Activated CD4-positive, alpha-beta T cell treated with anti-CD3 and anti-CD28 coated beads for 36 hours (primary cell): Measurements from ENCODE around the gene DCUN1D2. TPM values are rescaled to one million over a fixed set of nuclear protein-coding genes. Genes with fewer than 3 reads are reported as not detected.
"Not testable (repeated sequence)": the region's sequence is repeated elsewhere in the genome, so short reads cannot be mapped to it uniquely, and the experiment has no call there.

ENCODE experiments used
- ATAC-seq: fragments of 200-7000 bp; cut with Tn5 transposase; one replicate; pipeline ENCODE4 v1.10.0; 2021; ENCODE audit warnings: mild to moderate bottlenecking, moderate library complexity
- CTCF ChIA-PET: fragments of 350-600 bp; sonication (Branson Sonifier 250); formaldehyde crosslinking; loops from one replicate; lab custom pipeline; 2021; ENCODE audit warnings: antibody characterized with exemption; lab: Charles Lee
- POLR2A ChIA-PET: fragments of 350-600 bp; sonication (Branson Sonifier 250); formaldehyde crosslinking; loops from one replicate; lab custom pipeline; 2021; ENCODE audit warnings: antibody characterized with exemption, inconsistent platforms; lab: Charles Lee
- DNase-seq: peaks from one replicate; pipeline ENCODE4 v3.0.0-alpha.2; 2020
- H3K27ac Mint-ChIP-seq: one replicate; pipeline ENCODE4 v1.8.0; 2021; ENCODE audit warnings: mixed read lengths
- H3K27me3 Mint-ChIP-seq: one replicate; pipeline ENCODE4 v1.8.0; 2021; ENCODE audit warnings: mixed read lengths
- H3K36me3 Mint-ChIP-seq: one replicate; pipeline ENCODE4 v1.8.0; 2021; ENCODE audit warnings: low read depth, mixed read lengths
- H3K4me1 Mint-ChIP-seq: one replicate; pipeline ENCODE4 v1.8.0; 2021; ENCODE audit warnings: mixed read lengths
- H3K4me3 Mint-ChIP-seq: one replicate; pipeline ENCODE4 v1.8.0; 2021; ENCODE audit warnings: mild to moderate bottlenecking, moderate library complexity, mixed read lengths
- H3K9me3 Mint-ChIP-seq: one replicate; pipeline ENCODE4 v1.8.0; 2021; ENCODE audit warnings: low read depth, mixed read lengths
- intact Hi-C, 2 experiments: fragments of 100-400 bp; cut with DNase I in 1 of 2; cut with micrococcal nuclease in 1 of 2; formaldehyde crosslinking; loops; one replicate each; pipeline versions ENCODE4 v1.14.2 to v1.15.1; 2022 to 2024; cut with DNase I, micrococcal nuclease
- total RNA-seq, 2 experiments: library from RNA; stranded (reverse); gene quantifications; one replicate each; pipeline ENCODE4 v1.2.3, GENCODE V29; 2021

Gene DCUN1D2
- total RNA-seq, 2 experiments from 2014 or later, result 12.1 to 15.3 TPM

DNA sequence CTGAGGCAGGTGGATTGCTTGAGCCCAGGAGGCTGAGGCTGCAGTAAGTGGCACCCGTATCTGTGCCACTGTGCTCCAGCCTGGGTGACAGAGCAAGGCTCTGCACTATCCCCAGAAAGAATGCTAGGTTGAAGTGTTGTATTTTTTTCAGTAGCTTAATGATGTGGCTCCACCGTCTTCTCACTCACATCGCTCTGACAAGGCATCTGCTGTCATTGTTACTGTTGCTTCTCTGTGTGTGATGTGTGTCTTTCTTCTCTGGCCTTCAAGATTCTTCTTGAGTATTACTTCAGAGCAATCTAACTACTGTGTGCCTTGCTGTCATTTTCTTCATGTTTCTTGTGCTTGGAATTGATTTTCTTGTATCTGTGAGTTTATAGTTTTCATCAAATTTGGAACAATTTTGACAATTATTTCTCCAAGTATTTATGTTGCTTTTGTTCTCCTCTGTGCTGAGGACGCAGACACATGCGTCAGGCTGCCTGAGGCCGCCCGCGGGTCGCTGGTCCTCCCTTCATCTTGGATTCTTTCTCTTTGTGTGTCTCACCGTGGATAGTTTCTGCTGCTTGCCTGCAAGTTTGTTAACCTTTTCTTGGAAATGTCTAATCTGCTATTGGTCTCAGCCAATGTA, 48.0 kb downstream of the DCUN1D2 start:
- intact Hi-C loops, result no loop called here
- ChIA-PET POLR2A (no interaction called here), CTCF (no interaction called here)
- no peak overlapping the region for H3K27ac Mint-ChIP-seq
- peaks cover 13% of the 10 kb centered on the region for H3K36me3 Mint-ChIP-seq
- H3K4me1 Mint-ChIP-seq, result no peaks in the 10 kb centered on the region
- H3K9me3 Mint-ChIP-seq, result no peaks in the 10 kb centered on the region
- no peak overlapping the region for H3K4me3 Mint-ChIP-seq
- no peak for DNase-seq
- no peak for ATAC-seq
- no peaks in the 10 kb centered on the region for H3K27me3 Mint-ChIP-seq

DNA sequence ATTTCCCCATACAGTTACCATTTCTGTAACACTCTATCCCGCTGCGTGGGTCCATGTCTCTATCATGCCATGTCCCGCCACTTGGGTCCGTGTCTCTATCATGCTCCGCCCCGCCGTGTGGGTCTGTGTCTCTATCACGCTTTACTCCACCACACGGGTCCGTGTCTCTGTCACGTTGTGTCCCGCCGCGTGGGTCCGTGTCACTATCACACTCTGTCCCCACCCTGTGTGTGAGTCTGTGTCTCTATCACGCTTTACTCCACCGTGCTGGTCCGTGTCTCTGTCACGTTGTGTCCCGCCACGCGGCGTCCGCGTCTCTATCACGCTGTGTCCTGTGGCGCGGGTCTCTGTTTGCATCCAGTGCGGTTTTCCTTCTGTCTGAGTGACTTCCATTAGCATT, 48.9 kb downstream of the DCUN1D2 start:
- Mint-ChIP-seq H3K9me3 (no peaks in the 10 kb centered on the region), H3K36me3 (peaks cover 11% of the 10 kb centered on the region), H3K27me3 (no peaks in the 10 kb centered on the region), H3K4me3 (no peak overlapping the region), H3K27ac (no peak overlapping the region), H3K4me1 (no peaks in the 10 kb centered on the region)
- ATAC-seq (no peak), DNase-seq (no peak)
- ChIA-PET CTCF (no interaction called here), POLR2A (no interaction called here)
- intact Hi-C loops, result no loop called here

DNA sequence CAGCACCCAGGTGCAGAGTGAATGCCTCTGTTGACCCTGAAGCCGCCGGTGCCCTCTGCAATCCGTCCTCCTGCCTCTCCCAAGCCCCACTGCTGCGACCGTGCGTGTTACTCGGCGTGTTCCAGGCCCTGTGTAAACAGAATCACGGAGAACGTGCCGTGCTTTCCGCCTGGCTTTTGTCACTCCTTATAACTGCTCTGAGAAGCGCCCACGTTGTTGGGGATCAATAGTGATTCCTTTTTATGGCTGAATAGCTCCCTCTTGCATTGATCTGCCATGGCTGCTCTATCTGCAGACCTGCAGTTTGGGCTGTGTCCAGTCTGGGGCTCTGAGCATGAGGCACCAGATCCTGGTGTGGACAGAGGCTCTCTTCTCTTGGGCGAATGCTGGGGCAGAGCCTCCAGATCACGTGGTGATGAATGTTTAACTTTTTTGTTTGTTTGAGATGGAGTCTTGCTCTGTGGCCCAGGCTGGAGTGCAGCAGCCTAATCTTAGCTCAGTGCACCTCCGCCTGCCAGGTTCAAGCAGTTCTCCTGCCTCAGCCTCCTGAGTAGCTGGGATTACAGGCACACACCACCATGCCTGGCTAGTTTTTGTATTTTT, 53.0 kb downstream of the DCUN1D2 start:
- intact Hi-C loops, result no loop called here
- no peak for DNase-seq
- no peaks in the 10 kb centered on the region for H3K4me1 Mint-ChIP-seq
- H3K27me3 Mint-ChIP-seq, result no peaks in the 10 kb centered on the region
- H3K27ac Mint-ChIP-seq, result no peak overlapping the region
- ATAC-seq, result no peak
- ChIA-PET POLR2A (no interaction called here), CTCF (no interaction called here)
- no peak overlapping the region for H3K4me3 Mint-ChIP-seq
- H3K9me3 Mint-ChIP-seq, result no peaks in the 10 kb centered on the region
- H3K36me3 Mint-ChIP-seq, result peaks cover 5% of the 10 kb centered on the region

DNA sequence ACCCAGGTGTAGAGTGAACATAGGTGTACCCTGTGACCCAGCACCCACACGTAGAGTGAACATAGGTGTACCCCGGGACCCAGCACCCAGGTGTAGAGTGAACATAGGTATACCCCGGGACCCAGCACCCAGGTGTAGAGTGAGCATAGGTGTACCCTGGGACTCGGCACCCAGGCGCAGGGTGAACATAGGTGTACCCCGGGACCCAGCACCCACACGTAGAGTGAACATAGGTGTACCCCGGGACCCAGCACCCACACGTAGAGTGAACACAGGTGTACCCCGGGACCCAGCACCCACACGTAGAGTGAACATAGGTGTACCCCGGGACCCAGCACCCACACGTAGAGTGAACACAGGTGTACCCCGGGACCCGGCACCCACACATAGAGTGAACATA, 53.6 kb downstream of the DCUN1D2 start:
- H3K27me3 Mint-ChIP-seq, H3K27ac Mint-ChIP-seq, CTCF ChIA-PET, ATAC-seq, POLR2A ChIA-PET, intact Hi-C loops, DNase-seq, H3K4me3 Mint-ChIP-seq, H3K4me1 Mint-ChIP-seq, H3K9me3 Mint-ChIP-seq, H3K36me3 Mint-ChIP-seq: not testable (repeated sequence)

DNA sequence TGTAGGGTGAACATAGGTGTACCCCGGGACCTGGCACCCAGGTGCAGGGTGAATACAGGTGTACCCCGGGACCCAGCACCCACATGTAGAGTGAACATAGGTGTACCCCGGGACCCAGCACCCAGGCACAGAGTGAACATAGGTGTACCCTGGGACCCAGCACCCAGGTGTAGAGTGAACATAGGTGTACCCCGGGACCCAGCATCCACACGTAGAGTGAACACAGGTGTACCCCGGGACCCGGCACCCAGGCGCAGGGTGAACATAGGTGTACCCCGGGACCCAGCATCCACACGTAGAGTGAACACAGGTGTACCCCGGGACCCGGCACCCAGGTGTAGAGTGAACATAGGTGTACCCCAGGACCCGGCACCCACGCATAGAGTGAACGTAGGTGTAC, 54.6 kb downstream of the DCUN1D2 start:
- H3K36me3 Mint-ChIP-seq, CTCF ChIA-PET, DNase-seq, intact Hi-C loops, H3K4me3 Mint-ChIP-seq, ATAC-seq, H3K9me3 Mint-ChIP-seq, H3K27ac Mint-ChIP-seq, POLR2A ChIA-PET, H3K27me3 Mint-ChIP-seq, H3K4me1 Mint-ChIP-seq: not testable (repeated sequence)

DNA sequence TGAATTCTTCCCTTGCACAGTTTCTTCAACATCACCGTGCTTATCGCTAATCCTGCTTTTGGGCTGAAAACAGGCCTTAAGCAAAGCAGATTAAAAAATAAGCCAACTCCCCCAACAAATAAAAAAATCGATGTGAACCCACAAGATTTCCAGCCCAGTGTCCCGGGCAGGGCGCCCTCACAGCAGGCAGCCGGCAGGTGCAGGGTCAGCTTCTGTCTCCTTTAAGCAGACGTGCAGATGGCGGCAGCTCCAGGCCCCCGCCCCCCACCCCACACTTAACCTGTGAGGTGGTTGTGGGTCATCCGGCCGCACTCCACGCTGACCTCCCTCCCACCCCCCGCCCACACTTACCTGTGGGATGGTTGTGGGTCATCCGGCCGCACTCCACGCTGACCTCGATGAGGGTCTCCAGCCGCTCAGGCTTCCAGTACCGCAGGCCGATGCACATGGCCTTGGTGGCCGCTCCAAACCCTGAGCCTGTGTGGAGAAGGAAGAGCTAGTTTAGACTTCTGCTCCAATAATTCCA, 57.1 kb downstream of the DCUN1D2 start:
- intact Hi-C loops, result no loop called here
- ChIA-PET POLR2A (no interaction called here), CTCF (no interaction called here)
- no peak for DNase-seq
- peaks cover 3% of the 10 kb centered on the region for H3K36me3 Mint-ChIP-seq
- no peak for ATAC-seq
- no peak overlapping the region for H3K27ac Mint-ChIP-seq
- H3K27me3 Mint-ChIP-seq, result no peaks in the 10 kb centered on the region
- H3K4me1 Mint-ChIP-seq, result no peaks in the 10 kb centered on the region
- H3K4me3 Mint-ChIP-seq, result no peak overlapping the region
- H3K9me3 Mint-ChIP-seq, result no peaks in the 10 kb centered on the region

DNA sequence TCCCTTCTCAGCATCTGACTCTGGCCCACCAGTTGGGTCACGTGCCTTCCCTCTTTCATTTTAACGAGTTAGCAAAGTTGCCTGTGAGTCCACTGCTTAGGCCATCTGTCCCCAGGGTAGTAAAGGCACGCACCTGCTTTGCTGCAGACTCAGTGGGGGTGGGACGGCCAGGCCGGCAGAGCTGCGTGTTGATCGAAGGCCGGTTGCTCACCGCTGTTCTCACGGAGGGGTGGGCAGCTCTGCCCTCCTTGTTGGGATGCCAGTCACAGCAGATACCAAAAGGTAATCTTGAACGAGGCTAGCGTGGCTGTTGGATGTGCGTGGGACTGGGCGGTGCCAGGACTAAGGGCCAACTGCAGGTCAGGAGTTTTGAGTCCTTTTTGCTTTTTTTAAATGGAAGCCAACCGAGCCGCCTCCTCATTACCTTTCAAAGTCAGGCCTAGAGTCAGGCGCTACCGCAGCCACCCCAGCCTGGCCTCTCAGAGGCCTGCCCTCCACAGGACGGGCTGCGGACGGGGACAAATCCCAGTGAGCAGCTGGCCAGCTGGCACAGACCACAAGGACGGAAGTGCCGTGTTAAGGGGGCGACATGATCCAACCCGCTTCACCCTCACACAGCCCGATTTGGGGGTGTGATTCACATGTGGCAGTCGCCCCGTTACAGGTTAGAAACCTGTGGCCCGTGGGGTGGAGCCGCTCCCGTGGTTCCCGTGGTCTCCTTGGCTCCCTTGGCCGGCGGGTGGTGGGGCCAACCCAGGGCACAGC, 57.8 kb downstream of the DCUN1D2 start:
- POLR2A ChIA-PET, result no interaction called here
- Mint-ChIP-seq H3K36me3 (peaks cover 3% of the 10 kb centered on the region), H3K27ac (no peak overlapping the region), H3K4me1 (no peaks in the 10 kb centered on the region), H3K27me3 (no peaks in the 10 kb centered on the region), H3K9me3 (no peaks in the 10 kb centered on the region), H3K4me3 (no peak overlapping the region)
- intact Hi-C loops, result no loop called here
- DNase-seq, result no peak
- ATAC-seq, result no peak
- CTCF ChIA-PET, result no interaction called here

DNA sequence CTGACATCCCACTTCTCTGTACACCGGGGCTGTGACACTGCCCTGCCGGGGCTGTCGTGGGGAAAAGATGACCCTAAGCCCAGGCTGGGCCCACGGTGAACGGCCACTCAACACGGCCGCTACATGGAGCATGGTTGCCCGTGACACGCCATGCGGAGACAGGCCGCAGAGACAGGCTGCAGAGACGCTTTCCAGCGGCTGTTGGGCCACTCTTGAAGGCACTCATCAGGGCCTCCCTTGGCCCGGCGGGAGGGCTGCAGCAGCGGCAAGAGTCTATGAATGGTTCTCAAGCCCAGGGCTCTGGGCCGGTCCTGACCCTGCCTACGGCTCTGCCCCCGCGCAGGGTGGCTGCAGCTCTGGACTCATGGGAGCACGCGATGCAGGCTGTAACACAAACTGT, 59.3 kb downstream of the DCUN1D2 start:
- Mint-ChIP-seq H3K4me1 (no peaks in the 10 kb centered on the region), H3K9me3 (no peaks in the 10 kb centered on the region), H3K27me3 (no peaks in the 10 kb centered on the region), H3K4me3 (no peak overlapping the region), H3K36me3 (peaks cover 3% of the 10 kb centered on the region), H3K27ac (no peak overlapping the region)
- ChIA-PET CTCF (no interaction called here), POLR2A (no interaction called here)
- no peak for ATAC-seq
- no peak for DNase-seq
- intact Hi-C loops, result no loop called here

DNA sequence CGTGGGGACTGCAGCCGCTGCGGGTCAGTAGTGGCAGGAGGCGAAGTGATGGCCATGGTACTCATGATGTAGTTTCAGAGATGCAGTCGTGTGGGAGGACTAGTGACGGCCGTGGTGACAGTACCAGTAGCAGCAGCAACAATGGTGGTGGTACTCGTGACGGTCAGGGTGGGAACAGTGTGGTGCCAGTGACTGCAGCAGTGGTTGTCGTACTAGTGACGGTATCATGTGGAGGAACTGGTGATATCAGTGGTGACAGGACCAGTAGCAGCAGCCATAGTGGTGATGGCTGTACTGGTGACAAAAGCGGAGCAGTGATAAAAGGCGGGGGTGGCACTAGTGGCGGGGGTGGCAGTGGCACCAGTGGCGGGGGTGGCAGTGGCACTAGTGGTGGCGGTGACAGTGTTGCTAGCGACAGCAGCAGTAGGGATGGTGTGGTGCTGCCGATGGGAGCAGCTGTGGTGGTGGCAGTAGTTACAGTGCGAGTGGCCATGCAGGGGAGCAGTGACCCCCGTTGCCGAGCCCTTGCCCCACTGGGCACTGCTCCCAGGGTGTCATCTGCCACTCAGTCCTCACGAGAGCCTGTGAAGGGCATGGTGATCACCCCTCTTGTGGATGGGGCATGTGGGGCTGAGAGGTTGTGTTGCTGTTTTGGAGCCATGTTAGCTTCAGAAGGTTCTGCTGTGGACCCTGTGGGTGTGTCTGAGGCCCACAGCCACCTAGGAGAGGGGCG, 60.0 kb downstream of the DCUN1D2 start:
- Mint-ChIP-seq H3K27me3 (no peaks in the 10 kb centered on the region), H3K4me3 (no peak overlapping the region), H3K27ac (no peak overlapping the region), H3K9me3 (no peaks in the 10 kb centered on the region), H3K4me1 (no peaks in the 10 kb centered on the region), H3K36me3 (peaks cover 3% of the 10 kb centered on the region)
- POLR2A ChIA-PET, result no interaction called here
- ATAC-seq (no peak), DNase-seq (no peak)
- CTCF ChIA-PET, result no interaction called here
- intact Hi-C loops, result no loop called here

DNA sequence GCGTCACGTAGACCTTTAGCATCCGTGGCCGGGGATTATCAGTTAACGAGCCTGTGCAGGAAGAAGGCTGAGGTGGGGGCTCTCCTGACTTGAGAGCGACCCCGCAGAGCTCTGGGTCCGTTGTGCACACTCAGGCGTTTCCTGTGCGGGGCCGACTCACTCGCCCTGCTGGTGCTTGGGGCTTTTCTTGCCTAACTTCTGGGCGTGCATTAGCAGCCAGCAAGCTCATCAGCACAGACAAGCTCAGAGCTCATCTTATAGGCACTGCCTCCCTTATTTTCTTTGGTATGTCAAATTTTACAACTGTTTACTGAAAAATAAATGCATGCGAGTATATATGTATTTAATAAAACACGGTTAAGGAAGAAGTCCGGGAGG, 60.9 kb downstream of the DCUN1D2 start:
- H3K27ac Mint-ChIP-seq, result no peak overlapping the region
- ChIA-PET CTCF (no interaction called here), POLR2A (no interaction called here)
- no peak overlapping the region for H3K4me3 Mint-ChIP-seq
- no peaks in the 10 kb centered on the region for H3K27me3 Mint-ChIP-seq
- DNase-seq (no peak), ATAC-seq (no peak)
- peaks cover 3% of the 10 kb centered on the region for H3K36me3 Mint-ChIP-seq
- H3K4me1 Mint-ChIP-seq, result no peaks in the 10 kb centered on the region
- intact Hi-C loops, result no loop called here
- no peaks in the 10 kb centered on the region for H3K9me3 Mint-ChIP-seq

DNA sequence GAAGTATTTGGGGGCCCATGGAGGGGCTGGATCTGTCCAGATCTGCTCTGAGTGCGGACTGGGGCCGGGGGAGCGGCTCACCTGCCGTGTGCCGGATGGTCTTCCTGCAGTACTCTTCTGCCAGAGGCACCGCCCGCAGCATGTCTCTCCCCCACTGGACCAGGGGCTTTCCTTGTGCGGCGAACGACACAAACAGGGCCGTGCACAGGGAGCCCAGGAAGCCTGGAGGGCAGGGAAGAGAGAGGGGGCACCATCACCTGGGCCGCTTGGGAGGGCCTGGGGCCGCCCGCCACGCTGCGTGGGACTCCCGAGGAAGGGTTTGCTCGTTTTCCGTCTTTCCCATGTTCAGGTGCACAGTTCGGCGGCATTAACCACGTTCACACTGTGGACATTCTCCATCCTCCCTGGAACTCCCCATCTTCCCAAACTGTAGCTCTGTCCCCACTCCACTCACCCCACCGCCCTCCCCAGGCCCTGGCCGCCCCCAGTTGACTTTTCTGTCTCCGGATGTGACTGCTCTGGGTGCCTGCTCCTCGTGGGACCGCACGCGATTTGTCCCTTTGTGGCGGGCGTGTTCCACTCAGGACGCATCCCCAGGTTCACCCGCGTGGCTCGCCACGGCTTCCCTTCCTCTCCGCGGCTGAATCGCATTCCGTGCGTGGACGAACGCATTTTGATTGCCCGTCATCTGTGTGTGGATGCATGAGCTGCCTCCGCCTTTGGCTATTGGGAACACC, 61.5 kb downstream of the DCUN1D2 start:
- H3K27ac Mint-ChIP-seq, result no peak overlapping the region
- no peak overlapping the region for H3K4me3 Mint-ChIP-seq
- H3K9me3 Mint-ChIP-seq, result no peaks in the 10 kb centered on the region
- DNase-seq (no peak), ATAC-seq (no peak)
- CTCF ChIA-PET, result no interaction called here
- H3K4me1 Mint-ChIP-seq, result no peaks in the 10 kb centered on the region
- POLR2A ChIA-PET, result no interaction called here
- H3K36me3 Mint-ChIP-seq, result peaks cover 3% of the 10 kb centered on the region
- H3K27me3 Mint-ChIP-seq, result no peaks in the 10 kb centered on the region
- intact Hi-C loops, result no loop called here
